ENCODE results near the gene MRPL9.

The MRPL9 gene

GRCh38 chr1:151718666-151719065 is 44.6 kb downstream of the MRPL9 start:
- no peak for DNase-seq
- no peaks in the 10 kb centered on the region for H3K36me3 Mint-ChIP-seq (ENCODE audit: insufficient read depth)
- H3K4me1 Mint-ChIP-seq (ENCODE audit: low read depth in 2 of 2): peaks cover 22 to 25% of the 10 kb centered on the region in 2 donors
- no peak overlapping the region for H3K4me3 Mint-ChIP-seq
- H3K9me3 Mint-ChIP-seq: no peaks in the 10 kb centered on the region
- no peak overlapping the region for H3K27ac Mint-ChIP-seq
- peaks cover 61 to 67% of the 10 kb centered on the region in 2 donors for H3K27me3 Mint-ChIP-seq
- no peak for ATAC-seq (replicated peaks)

DNA sequence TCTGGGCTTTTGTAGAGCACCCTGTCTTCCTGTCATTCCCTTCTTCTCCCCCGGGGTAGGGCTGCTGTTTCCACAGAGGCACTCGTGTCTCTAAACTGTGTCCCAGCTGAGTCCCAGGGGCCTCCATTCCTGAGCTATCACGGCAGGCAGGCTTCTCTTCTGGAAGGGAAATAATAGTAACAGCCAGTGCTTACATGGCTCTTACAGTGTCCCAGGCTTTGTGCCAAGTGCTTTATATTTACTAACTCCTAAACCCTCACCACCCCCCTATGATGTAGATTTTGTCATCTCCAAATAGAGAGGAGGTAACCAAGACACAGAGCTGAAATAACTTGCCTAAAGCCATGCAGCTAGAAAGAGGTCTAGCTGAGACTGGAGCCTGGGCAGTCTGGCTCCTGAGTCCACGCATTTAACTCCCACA is 45.3 kb downstream of the MRPL9 start:
- Mint-ChIP-seq H3K27ac (no peak overlapping the region), H3K27me3 (peaks cover 65 to 67% of the 10 kb centered on the region in 2 donors), H3K9me3 (no peaks in the 10 kb centered on the region), H3K36me3 (ENCODE audit: insufficient read depth) (no peaks in the 10 kb centered on the region), H3K4me3 (peak overlapping the region in 1 of 2 donors; percentile 2), H3K4me1 (ENCODE audit: low read depth in 2 of 2) (peaks cover 22 to 25% of the 10 kb centered on the region in 2 donors)
- no peak for ATAC-seq (replicated peaks)
- no peak for DNase-seq

DNA sequence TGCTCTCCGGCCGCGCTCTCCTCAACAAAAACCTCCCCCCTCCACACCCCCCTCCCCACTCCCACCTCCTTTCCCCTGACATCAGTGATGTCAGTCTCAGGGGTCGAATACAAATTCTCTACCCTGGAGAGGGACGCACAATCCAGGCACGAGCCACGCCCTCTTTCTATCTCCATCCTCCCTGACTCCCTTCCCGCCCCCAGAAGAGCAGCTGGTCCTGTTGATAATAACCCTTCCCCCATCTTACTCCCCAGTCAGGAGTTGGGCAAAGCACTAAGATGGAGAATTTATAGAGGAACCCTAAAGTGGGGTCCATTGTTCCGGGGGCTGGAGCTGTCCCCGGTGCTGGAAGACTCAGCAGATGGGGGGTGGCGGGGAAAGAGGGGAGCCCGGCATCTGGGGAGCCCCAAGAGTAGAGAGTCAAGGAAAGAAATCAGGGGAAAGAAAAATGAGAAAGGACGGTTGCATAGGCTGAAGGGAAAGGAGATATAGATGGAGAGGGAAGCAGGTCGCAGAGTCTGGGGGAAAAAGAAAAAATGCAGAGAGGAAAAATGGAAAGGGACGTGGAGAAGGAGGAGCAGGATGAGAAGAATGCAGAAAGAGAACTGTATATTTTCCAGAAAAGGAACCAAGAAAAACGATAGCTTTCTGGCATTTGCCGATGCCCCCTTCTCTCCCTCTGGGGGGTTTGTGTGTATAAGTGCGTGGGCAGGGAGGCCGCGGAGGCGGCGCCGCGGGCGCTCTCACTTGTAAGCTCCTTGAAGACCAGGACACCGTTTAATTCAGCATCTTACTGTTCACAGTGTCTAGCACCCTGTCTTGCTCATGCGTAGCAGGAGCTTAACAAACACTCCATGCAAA is 46.3 kb downstream of the MRPL9 start, which contains the start of gene CELF3:
Gene CELF3 (minus strand): TSS at position 33 of the 861 bp plus-strand sequence. CDS start 783 bp downstream, outside the sequence.
- peaks cover 22 to 25% of the 10 kb centered on the region in 2 donors for H3K4me1 Mint-ChIP-seq (ENCODE audit: low read depth in 2 of 2)
- no peak within 1 kb of the TSS for H3K27ac Mint-ChIP-seq
- H3K36me3 Mint-ChIP-seq (ENCODE audit: insufficient read depth): no peaks in the 10 kb centered on the region
- no peaks in the 10 kb centered on the region for H3K9me3 Mint-ChIP-seq
- H3K4me3 Mint-ChIP-seq: peak within 1 kb of the TSS; percentile 21 to 63
- DNase-seq (peak in 2 of 3 experiments; percentile 6 to 36), ATAC-seq (replicated peaks) (peak; percentile 36)
- peaks cover 65 to 73% of the 10 kb centered on the region in 2 donors for H3K27me3 Mint-ChIP-seq

GRCh38 chr1:151716405-151716762 is 46.9 kb downstream of the MRPL9 start:
- Mint-ChIP-seq H3K27me3 (peaks cover 65 to 79% of the 10 kb centered on the region in 2 donors), H3K27ac (no peak overlapping the region), H3K9me3 (no peaks in the 10 kb centered on the region), H3K4me3 (peak overlapping the region in 1 of 2 donors; percentile 26), H3K4me1 (ENCODE audit: low read depth in 2 of 2) (peaks cover 19 to 20% of the 10 kb centered on the region in 2 donors), H3K36me3 (ENCODE audit: insufficient read depth) (no peaks in the 10 kb centered on the region)
- DNase-seq (no peak), ATAC-seq (replicated peaks) (no peak)

DNA sequence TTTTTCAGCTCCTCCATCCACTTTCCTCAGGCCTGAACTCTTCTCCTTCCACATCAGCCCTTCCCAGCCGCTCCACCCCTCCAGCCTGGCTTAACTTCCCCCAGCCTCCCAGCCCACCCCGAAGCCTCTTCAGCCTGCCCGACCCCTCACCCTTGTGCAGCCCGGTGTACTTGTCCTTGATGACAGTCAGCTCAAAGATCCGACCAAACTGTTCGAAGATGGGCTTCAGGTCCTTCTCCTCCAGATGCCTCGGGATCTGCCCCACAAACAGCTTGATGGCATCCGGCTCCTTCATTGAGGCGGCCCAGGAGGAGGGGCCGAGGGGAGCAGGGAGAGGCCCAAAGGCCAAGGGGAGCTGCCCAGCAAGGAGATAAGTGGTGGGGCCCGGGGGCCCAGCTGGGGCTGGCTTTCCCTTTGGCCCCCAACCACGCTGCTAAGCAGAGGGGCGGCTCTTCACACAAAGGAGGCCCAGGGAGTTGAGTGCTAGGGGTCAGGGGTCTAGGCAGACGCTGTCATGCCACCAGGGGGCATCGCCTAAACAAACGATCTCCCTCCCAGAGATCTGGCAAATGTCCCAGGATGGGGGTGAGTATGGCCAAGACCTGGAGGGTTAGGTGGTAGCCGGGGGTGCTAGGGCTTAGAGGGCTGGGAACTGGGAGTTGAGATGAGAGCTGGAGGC is 47.4 kb downstream of the MRPL9 start:
- peaks cover 65 to 80% of the 10 kb centered on the region in 2 donors for H3K27me3 Mint-ChIP-seq
- peak overlapping the region in 1 of 2 donors; percentile 26 for H3K4me3 Mint-ChIP-seq
- H3K36me3 Mint-ChIP-seq (ENCODE audit: insufficient read depth): no peaks in the 10 kb centered on the region
- no peaks in the 10 kb centered on the region for H3K9me3 Mint-ChIP-seq
- no peak overlapping the region for H3K27ac Mint-ChIP-seq
- ATAC-seq (replicated peaks) (no peak), DNase-seq (peak in 1 of 3 experiments; percentile 6)
- peaks cover 16 to 17% of the 10 kb centered on the region in 2 donors for H3K4me1 Mint-ChIP-seq (ENCODE audit: low read depth in 2 of 2)

DNA sequence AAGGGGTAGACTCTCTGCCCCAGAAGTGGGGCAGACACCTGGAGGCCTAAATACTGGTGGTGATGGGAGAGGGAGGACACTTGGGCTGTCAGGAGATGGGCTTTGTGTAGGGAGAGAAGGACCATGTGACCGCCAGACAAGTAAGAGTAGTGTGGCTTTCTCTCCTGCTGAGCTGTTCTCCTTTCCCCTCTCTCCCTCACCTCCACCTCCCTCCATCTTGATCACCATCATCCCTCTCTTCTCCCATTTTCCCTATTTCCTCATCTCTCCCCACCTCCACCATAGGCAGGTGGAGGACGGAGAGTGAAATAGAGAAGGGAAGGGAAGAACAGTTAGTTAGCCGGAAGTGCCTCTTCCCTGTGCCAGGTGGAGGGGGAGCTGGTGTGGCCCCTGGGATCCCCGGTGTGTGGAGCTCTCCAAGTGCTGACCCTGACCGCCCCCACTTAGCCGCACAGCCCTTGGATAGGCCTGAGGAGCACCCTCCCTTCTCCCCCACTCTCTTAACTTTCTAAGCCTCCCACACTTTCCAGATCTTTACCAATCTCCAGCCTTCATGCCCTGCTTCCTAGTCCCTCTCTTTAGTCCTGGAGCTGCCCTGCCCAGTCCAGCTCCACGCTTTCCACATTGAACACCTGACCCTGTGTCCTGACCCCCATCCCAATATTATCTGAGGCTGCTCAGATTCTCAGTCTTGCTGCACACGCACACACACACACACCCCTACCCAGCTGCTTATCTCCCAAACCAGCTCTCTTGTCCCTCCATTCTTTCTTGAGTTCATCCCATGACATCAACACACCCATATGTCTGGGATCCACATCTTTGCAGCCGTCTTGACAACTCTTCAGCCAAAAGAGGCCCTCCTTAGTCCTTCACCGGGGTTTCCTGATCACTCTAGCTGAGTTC is 48.2 kb downstream of the MRPL9 start:
- Mint-ChIP-seq H3K27me3 (peaks cover 60 to 80% of the 10 kb centered on the region in 2 donors), H3K27ac (no peak overlapping the region), H3K36me3 (ENCODE audit: insufficient read depth) (peaks cover 2% of the 10 kb centered on the region), H3K4me3 (no peak overlapping the region), H3K9me3 (no peaks in the 10 kb centered on the region), H3K4me1 (ENCODE audit: low read depth in 2 of 2) (peaks cover 8 to 10% of the 10 kb centered on the region in 2 donors)
- DNase-seq (no peak), ATAC-seq (replicated peaks) (no peak)

GRCh38 chr1:151713874-151714273 is 49.4 kb downstream of the MRPL9 start:
- no peak for DNase-seq
- Mint-ChIP-seq H3K27me3 (peaks cover 50 to 71% of the 10 kb centered on the region in 2 donors), H3K27ac (no peak overlapping the region), H3K9me3 (no peaks in the 10 kb centered on the region), H3K36me3 (ENCODE audit: insufficient read depth) (peaks cover 2% of the 10 kb centered on the region), H3K4me1 (ENCODE audit: low read depth in 2 of 2) (peaks cover 6 to 9% of the 10 kb centered on the region in 2 donors), H3K4me3 (no peak overlapping the region)
- no peak for ATAC-seq (replicated peaks)

DNA sequence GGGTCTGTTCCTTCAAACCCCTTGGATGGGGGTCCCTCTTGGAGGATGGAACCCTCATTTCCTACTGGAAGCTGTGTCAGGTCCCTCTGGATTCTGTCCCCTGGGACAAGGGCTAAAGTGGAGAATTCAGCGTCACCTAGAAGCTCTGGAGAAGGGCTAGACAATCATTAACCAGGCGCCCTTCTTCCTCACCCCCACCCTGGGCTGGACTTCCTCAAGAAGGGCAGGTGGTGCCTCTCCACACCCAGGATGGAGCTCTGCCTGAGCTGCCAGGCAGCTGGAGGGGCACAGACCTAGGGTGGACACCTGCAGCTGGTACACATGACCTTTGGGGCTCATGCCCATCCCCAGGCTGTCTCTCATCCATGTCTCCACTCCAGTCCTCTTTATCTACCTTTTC is 50.3 kb downstream of the MRPL9 start:
- DNase-seq (no peak), ATAC-seq (replicated peaks) (no peak)
- Mint-ChIP-seq H3K4me3 (no peak overlapping the region), H3K4me1 (ENCODE audit: low read depth in 2 of 2) (peaks cover 6 to 9% of the 10 kb centered on the region in 2 donors), H3K36me3 (ENCODE audit: insufficient read depth) (peaks cover 2% of the 10 kb centered on the region), H3K9me3 (no peaks in the 10 kb centered on the region), H3K27me3 (peaks cover 41 to 62% of the 10 kb centered on the region in 2 donors), H3K27ac (no peak overlapping the region)

- H3K4me3 Mint-ChIP-seq: no peak overlapping the region
- no peaks in the 10 kb centered on the region for H3K9me3 Mint-ChIP-seq
- no peak overlapping the region for H3K27ac Mint-ChIP-seq
- H3K4me1 Mint-ChIP-seq (ENCODE audit: low read depth in 2 of 2): peaks cover 2 to 3% of the 10 kb centered on the region in 2 donors
- no peak for ATAC-seq (replicated peaks)
- no peak for DNase-seq
- H3K36me3 Mint-ChIP-seq (ENCODE audit: insufficient read depth): peaks cover 2% of the 10 kb centered on the region
- H3K27me3 Mint-ChIP-seq: peaks cover 30 to 51% of the 10 kb centered on the region in 2 donors
Observed at GRCh38 chr1:151711951-151712350, 51.3 kb downstream of the MRPL9 start.

DNA sequence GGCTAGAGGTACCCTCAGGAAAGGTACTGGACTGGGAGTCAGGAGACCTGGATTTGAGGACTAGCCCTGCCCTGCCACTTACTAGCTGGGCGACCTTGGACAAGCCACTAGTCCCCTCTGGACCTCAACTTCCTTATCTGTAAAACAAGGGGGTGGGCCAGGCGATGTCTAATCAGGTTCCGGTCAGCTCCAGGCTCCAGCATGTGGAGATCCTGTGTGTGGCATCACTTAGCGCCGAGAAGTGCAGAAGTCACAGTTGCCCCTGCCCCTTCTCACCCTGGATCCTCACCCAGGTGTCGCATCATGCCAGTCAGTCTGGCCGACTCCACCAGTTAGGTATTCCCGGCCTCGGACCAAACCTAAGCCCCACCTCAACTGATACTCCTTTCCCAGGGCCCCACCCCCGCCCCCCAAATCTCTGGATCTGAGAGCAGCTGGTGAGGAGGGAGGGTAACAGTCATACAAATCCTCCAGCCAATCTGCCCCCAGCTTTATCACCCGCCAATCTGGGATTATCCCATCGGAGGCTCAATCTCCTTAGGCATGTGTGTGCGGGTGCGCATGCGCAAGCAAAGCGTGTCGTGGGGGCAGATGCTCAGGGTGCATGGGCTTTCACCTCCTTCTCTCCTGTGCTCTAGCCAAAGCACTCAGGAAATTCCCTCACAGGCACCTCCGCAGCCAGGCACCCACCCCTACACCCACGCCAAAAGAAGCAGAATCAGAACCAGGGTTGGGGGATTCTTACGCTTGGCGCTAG is 52.1 kb downstream of the MRPL9 start:
- Mint-ChIP-seq H3K27me3 (peaks cover 25 to 44% of the 10 kb centered on the region in 2 donors), H3K27ac (no peak overlapping the region), H3K9me3 (no peaks in the 10 kb centered on the region), H3K4me3 (no peak overlapping the region), H3K4me1 (ENCODE audit: low read depth in 2 of 2) (peaks cover 0 to 4% of the 10 kb centered on the region in 2 donors), H3K36me3 (ENCODE audit: insufficient read depth) (peaks cover 2% of the 10 kb centered on the region)
- ATAC-seq (replicated peaks) (no peak), DNase-seq (no peak)

DNA sequence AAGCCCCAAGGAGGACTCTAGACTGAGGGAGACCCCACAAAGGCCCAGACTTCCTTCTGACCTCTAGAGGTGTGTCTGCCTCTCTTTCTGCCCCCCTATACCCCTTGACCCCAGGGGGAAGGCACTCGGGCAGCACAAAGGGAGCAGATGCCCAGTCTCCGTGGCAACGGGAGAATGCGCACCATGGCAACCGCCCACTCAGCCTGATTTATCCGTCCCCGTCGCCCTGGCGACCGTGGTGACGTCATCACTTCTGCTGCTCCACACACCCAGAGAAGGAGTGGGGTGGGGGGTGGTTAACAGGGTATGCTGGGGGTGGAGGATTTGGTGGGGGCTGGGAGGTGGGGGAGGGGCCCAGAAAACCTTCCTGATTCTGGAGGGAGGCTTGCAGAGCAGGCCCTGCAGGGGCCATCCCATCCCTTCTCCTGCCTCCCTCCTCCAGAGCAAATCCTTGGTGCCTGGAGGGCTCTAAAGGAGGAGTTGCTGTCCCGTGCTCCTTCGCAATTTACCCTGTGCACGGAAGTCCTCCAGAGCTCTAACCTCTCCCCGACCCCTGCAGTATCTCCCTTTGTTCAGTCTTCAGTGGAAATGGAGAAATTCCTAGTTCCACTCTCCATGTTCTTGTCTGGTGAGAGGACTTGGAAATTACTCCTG is 53.0 kb downstream of the MRPL9 start:
- no peaks in the 10 kb centered on the region for H3K9me3 Mint-ChIP-seq
- peaks cover 0 to 4% of the 10 kb centered on the region in 2 donors for H3K4me1 Mint-ChIP-seq (ENCODE audit: low read depth in 2 of 2)
- ATAC-seq (replicated peaks) (peak; percentile 24), DNase-seq (no peak)
- H3K4me3 Mint-ChIP-seq: no peak overlapping the region
- H3K27ac Mint-ChIP-seq: no peak overlapping the region
- H3K36me3 Mint-ChIP-seq (ENCODE audit: insufficient read depth): peaks cover 2% of the 10 kb centered on the region
- peaks cover 16 to 35% of the 10 kb centered on the region in 2 donors for H3K27me3 Mint-ChIP-seq
